GM19468 (cell line): Measurements from ENCODE around the gene SAA2.
"Not testable (repeated sequence)": the region's sequence is repeated elsewhere in the genome, so short reads cannot be mapped to it uniquely, and the experiment has no call there.

ENCODE experiments used
- ATAC-seq: cut with Tn5 transposase; IDR thresholded peaks from one replicate; pipeline ENCODE4 v1.9.1; 2021; ENCODE audit warnings: mild to moderate bottlenecking, moderate library complexity, moderate number of reproducible peaks; ENCODE audit not compliant: unreplicated experiment; ENCODE audit errors: extremely low read depth

The SAA2 gene

DNA sequence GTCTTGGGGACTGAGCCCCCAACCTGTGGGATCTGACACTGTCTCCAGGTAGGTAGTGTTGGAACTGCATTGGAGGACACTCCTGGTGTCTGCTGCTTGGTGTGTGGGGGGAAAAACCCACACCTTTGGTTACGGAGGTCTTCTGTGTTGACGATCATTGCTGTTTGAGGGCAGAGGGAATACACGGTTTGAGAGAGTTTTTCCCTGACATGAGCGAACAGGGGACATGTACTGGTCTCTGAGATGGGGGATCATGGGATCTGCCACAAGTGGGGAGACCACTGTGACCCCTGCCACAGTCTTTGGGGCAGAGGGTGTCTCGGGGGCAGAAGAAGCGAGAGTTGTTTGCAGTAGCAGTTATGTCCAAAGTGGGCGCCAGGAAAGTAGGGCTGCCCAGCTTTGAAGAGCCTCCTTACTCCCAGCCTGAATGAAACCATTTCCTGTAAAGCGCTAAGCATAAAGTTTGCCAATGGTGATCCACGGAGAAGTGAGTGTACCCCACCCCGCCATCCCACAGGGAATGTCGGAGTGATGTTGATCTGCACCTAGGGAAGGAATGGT lies 5.4 kb upstream of the SAA2 start:
- no peak for ATAC-seq

DNA sequence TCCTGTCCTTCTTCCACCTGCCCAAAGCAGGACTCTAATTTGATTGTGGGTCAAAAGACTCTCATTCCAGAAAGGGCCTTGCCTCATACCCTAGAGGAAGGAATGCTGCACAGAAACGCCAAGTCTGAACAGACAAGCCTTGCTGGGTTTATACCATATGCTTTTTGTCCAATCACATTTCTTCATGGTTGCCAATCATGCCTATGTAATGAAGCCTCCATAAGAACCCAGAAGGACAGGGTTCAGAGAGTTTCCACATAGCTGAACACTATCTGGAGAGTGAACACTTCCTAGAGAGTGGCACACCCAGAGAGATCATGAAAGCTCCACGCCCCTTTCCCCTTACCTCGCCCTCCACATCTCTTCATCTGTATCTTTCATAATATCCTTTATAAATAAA lies 4.8 kb upstream of the SAA2 start:
- ATAC-seq: no peak

GRCh38 chr11:18247191-18247581 lies 1.3 kb downstream of the SAA2 start:
- ATAC-seq: not testable (repeated sequence)

GRCh38 chr11:18246379-18247190 lies 1.9 kb downstream of the SAA2 start:
- peak; percentile 61 for ATAC-seq

GRCh38 chr11:18245396-18245795 lies 3.1 kb downstream of the SAA2 start:
- ATAC-seq: no peak

DNA sequence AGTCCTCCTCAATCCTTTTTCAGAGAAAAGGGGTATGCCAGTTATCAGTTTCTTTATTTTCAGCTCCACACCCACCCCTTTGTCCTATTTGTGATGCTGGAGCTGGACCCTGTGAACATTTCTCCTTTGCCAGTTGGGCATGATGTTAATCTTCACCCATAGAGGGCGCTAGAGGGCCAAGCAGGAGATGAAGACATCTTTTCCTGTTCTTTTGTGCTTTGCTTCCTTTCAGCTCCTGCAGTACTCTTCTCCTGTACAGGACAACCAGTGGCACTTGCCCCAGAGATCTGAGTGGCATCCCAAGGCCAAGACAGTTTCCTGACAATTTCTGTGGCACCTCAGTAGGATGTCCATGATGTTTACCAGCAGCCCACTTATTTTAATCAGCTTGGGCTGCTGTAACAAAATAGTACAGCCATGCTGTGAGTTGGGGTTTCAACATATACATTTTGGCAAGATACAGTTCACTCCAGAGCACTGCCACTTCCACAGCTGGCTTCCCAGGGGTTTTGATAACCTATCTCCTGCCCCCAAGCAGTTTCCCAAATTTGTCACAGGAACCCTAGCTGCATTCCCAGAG lies 4.6 kb downstream of the SAA2 start:
- no peak for ATAC-seq

GRCh38 chr11:18239655-18240054 lies 8.8 kb downstream of the SAA2 start:
- ATAC-seq: no peak

DNA sequence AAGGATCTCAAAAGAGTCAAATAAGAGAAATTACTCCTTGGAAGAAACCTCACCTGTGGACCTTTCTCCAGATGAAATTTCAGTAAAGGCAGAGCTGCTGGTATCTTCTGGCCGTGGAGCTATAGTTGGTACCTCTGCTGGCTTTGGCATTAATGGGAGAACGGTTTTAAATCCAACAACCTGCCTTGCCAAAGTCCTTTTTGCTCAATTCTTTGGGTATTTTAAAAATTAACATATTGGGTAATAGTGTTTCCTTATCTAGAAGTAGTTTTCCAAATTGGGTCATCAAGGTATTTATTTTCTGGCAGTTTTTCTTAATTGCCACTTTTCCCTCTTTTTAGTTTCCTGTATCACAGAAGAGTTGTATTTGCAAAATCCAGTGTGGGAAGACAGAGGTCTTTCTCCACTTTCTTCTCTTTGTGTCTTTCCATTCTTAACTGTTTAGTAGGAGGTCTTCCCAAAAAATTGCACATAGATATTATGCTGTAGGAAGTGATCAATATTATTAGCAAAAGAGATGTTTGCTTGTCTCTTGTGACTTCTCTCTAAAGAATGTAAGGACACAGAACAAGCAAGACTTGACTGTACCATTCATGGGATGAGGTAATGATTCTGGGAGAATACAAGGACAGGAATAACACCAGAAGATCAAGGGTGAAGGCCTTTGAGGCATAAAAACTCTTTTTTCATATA lies 11.7 kb downstream of the SAA2 start, which contains the start of gene SAA4:
TSS of gene SAA4 (minus strand) at position 139 of the 693 bp plus-strand sequence. CDS start 876 bp downstream, outside the sequence.
- ATAC-seq: no peak

DNA sequence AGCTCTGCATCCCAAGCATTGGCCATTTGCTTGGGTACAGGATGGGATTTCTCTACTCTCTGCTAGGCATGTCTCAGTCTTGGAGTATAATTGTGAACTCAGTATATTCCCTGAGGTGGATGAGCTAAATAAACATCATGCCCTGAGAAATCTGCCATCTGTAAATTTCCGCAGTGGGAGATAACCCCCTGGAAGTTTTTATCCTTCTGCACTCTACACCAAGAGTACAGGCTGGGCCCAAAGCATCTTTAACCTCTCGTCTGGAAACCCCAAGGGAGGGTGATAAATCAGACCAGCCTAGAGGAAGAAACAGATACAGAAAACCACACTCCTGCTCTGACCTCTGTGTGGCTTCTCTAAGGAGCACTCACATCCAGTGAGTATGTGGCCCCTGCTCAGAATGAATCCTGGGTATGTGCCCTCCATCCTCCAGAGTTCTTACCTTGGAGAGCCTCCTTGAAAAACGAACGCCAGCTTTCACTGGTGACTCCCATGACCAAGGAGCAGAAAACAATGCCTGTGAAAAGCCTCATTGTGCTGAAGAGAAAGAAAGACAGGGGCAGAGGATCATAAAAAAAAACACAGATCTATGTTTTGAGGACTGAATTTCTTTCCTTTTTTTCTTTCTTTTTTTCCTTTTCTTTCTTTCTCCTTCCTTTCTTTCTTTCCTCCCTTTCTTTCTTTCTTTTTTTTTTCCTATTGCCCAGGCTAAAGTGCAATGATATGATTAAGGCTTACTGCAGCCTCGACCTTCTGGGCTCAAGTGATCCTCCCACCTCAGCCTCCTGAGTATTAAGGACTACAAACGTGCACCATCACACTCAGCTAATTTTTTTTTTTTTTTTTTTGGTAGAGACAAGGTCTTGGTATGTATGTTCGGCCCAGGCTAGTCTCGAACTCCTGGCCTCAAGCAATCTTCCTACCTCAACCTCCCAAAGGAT lies 12.8 kb downstream of the SAA2 start:
- ATAC-seq: no peak

DNA sequence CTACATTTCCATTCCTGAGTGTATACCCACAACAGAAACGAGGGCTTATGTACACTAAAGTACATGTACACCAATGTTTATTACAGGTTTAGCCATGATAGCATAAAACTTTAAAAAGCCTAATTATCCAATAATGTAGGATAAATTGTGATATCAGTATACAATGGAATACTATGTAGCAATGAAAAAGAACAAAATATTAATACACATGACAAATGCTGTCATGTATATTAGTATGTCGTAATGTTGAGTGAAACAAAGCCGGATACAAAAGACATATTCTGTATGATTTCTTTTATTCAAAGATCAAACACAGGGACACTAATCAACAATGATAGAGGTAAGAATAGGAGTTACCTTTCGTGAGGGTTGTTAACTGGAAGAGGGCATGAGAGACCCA lies 14.6 kb downstream of the SAA2 start:
- no peak for ATAC-seq

- no peak for ATAC-seq
These were observed 17.6 kb downstream of the SAA2 start for GRCh38 chr11:18230859-18231258.

DNA sequence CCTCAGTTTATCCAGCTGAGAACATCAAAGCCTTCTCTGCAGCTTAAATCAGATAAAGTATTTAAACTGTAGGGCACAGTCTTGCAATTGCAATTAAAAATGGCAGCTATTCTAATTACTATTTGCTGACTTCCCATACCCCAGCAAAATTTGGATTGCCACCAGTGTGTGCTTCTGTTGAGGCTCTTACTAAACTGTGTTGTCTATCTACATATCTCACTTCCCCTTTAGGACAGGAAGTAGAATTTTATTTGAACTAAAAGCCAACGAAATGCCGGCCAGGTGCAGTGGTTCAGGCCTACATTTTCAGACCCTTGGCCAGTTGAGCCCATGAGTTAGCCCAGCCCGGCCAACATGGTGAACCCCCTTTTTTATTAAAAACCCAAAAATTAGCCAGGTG lies 19.0 kb downstream of the SAA2 start:
- peak; percentile 95 for ATAC-seq

DNA sequence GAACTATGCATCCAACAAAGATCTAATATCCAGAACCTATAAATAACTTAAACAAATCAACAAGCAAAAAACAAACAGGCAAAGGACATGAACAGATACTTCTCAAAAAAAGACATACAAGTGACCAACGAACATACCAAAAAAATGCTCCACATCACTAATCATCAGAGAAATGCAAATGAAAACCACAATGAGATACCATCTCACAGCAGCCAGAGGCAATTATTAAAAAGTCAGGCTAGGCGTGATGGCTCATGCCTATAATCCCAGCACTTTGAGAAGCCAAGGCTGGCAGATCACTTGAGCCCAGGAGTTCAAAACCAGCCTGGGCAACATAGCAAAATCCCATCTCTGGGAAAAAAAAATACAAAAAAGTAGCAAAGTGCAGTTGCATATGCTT lies 22.6 kb downstream of the SAA2 start:
- ATAC-seq: no peak

GRCh38 chr11:18223591-18224387 lies 24.7 kb downstream of the SAA2 start:
- ATAC-seq: no peak

GRCh38 chr11:18222814-18223421 lies 25.6 kb downstream of the SAA2 start:
- no peak for ATAC-seq

- no peak for ATAC-seq
These were observed 27.1 kb downstream of the SAA2 start for GRCh38 chr11:18221274-18221876.

DNA sequence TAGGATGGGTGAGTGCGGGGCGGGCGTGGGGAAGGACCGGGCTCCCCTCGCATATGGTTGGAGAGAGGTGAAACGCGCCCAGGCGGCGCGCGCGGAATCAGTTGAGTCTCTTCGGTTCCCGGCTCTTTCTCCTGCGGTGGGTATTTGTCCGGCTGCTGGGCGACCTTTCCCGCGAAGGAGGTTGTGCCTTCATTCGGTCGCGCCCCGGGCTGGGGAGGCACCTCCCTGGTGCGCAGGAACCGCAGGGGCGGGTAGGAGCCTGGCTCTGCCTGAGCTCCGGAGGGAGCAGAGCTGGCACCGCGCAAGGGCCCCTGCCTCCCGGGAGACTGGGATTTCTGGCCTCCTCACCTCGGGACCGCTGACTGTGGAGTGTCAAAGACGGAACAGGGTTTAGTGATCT lies 39.4 kb downstream of the SAA2 start:
- no peak for ATAC-seq

DNA sequence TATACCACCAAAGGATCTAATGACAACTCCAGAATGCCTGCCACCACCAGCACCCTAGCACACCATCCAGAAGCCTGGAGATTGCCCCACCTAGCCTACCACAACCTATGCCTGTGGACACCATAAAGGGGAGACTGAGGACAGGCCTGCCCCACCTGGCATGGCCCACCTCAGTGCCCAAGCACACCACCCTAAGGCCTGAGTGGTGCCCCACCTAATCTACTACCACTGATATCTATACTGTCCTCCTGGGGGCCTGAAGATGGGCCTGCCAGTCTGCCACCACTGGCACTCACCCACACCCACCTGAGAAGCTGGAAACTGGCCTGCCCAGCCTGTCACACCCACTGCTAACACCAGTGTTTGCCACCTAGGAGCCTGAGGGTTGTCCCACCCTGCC lies 43.7 kb downstream of the SAA2 start:
- no peak for ATAC-seq
